GM10847 (cell line): ENCODE measurements around the gene AAGAB.

Experiments
- POLR2A ChIP-seq: IDR thresholded peaks from 2 replicates; pipeline ENCODE4 v1.6.1; 2011; ENCODE audit not compliant: insufficient read length; ENCODE audit errors: extremely low read depth

AAGAB gene

DNA sequence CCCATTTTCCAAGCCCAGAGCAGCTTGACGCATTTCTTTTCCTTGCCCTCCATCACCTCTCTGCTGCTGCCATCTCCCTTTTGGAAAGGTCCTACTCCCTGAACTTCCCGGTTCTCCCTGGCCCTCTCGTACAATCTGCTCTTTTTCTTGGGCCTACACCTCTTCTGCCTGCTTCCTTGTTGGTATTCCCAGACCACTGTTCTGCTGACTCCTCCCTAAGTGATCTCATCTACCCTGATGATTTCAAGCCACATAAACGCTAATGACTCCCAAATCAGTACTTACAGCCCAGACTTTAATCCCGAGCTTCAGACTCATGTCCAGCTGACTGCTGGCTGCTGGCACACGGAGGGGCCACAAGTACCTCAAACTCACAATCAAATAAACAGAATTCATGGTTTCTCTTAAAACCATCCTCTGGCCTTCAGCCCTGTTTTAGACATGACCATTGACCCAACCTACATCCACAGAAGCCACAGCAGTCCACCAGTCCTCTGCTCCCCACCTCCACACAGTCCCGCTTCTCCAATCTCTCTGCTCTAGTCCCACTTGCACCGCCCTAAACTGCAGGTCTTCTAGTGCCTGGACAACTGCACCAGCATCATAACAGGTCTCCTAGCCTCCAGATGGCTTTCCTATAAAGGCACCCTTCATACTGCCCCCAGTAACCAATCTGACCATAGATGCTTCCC, 57.6 kb downstream of the AAGAB start:
- no peak for TF ChIP-seq POLR2A

DNA sequence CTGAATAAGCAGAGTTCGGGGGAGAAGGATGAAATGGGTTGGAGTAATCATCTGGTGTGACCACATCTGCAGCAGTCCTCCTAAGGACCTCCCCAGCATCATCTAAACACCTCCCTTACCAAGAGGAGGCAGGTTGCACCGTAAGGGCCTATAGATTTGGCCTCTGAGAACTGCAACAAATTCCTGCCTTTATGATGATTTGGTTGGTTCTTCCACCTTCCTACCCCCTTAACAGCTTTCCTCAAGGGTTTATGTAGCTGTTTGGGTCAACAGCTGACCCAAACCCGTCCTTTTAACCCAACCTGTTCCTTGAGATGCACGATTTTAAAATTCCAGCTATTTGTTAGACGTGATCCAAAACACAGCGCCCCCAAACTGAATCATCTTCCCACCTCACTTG, 58.2 kb downstream of the AAGAB start:
- TF ChIP-seq POLR2A: no peak

DNA sequence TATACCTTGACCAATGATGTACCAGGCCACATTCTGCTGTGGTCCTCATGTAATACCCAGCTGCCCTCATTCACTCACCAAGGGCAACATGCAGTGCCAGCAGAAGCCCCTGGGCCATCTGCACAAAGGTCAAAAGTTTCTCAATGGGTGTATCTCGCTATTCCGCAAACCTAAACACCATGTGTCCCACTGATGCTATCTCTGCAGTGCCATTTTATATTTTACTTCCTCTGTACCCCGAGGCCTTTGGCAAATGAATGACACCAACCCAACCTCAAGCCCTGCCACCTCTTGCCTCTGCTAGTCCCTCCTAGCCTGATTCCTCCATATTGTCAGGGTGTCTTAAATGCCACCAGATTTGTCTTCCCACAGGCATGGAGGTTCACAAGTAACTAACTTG, 59.2 kb downstream of the AAGAB start:
- no peak for TF ChIP-seq POLR2A

DNA sequence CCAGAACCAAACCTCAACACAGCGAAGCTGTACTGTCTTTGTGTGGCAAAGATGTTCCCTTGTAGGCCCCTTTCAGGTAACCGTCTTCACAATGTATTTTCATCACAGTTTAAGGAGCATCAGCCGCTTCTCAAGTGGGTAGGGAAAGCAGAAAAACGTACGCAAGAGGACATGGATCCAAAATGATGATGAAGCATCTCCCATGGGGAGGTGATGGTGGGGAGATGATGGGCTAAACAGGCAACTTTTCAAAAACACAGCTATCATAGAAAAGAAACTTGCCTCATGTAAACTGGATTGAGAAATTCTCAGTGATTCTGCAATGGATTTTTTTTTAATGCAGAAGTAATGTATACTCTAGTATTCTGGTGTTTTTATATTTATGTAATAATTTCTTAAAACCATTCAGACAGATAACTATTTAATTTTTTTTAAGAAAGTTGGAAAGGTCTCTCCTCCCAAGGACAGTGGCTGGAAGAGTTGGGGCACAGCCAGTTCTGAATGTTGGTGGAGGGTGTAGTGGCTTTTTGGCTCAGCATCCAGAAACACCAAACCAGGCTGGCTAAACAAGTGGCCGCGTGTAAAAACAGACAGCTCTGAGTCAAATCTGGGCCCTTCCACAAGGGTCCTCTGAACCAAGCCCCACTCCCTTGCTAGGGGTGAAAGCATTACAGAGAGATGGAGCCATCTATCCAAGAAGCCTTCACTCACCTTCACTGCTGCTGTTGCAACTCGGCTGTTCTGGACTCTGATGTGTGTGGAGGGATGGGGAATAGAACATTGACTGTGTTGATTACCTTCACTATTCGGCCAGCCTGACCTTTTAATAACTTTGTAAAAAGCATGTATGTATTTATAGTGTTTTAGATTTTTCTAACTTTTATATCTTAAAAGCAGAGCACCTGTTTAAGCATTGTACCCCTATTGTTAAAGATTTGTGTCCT, 60.0 kb downstream of the AAGAB start:
- no peak for TF ChIP-seq POLR2A

DNA sequence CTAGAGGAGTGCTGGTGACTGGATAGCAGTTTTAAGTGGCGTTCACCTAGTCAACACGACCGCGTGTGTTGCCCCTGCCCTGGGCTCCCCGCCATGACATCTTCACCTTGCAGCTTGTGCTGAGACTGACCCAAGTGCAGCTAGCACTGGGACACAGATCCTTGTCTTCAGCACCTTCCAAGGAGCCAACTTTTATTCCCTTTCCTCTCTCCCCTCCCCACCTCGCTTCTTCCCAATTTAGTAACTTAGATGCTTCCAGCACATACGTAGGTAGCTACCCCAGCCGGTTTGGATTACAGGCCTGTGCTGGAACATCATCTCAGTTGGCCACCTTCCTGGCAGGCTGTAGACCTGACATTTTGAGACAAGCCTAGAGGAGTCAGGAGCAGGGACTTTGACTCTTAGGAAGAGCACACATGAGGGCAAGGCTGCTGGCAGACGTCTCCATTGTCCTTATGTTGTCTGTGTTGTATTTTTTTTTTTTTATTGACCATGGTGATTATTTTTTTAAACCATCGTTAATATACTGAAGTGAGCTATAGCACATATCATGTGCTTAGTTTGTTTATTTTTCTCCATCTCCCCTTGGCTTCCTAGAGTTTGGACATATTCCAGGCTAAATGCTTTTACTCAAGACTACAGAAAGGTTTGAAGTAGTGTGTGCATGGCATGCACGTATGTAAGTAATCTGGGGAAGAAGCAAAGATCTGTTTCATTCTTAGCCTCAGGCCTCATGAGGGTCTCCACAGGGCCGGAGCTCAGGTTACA, 61.1 kb downstream of the AAGAB start:
- no peak for TF ChIP-seq POLR2A

DNA sequence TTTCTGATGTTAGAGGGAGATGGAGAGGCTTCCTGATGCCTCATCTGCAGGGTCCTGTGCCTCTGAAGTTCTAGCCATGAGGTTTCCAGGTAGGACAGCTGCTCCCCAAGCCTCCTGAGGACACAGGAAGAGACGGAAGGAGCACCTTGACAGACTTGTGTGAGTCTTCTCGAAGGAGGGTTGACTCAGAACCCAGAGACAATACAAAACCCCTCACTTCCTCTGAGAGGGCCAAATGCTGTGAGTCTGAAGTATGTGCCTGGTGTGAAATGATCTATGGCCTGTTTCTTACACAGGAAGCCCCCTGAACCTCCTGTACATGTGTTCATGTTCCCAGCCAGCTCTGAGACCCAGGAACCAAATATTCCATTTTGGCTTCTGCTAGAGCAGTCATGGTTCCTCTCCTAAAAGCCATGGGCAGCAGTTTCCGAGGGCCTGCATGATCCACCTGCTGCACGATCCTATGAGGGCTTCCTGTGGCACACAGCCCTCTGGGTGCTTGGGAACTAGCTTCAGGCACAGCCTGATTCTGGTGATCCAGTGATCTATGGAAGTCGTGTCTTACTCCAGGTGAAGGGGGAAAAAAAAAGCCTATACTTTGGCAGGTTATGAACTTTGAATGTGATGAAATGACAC, 62.2 kb downstream of the AAGAB start:
- no peak for TF ChIP-seq POLR2A

DNA sequence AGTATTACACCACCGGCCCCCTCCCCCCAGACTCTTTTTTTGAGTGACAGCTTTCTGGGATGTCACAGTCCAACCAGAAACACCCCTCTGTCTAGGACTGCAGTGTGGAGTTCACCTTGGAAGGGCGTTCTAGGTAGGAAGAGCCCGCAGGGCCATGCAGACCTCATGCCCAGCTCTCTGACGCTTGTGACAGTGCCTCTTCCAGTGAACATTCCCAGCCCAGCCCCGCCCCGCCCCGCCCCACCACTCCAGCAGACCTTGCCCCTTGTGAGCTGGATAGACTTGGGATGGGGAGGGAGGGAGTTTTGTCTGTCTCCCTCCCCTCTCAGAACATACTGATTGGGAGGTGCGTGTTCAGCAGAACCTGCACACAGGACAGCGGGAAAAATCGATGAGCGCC, 63.6 kb downstream of the AAGAB start:
- no peak for TF ChIP-seq POLR2A

DNA sequence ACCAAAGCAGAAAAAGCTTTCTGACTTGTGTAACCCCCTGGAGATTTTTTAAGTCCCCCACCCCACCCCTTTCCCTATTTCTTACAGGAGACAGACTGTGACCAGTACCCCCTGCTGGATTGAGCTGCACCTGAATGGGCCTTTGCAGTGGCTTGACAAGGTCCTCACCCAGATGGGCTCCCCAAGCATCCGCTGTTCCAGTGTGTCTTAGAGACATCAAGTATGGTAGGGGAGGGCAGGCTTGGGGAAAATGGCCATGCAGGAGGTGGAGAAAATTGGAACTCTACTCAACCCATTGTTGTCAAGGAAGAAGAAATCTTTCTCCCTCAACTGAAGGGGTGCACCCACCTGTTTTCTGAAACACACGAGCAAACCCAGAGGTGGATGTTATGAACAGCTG, 64.1 kb downstream of the AAGAB start:
- TF ChIP-seq POLR2A: no peak

DNA sequence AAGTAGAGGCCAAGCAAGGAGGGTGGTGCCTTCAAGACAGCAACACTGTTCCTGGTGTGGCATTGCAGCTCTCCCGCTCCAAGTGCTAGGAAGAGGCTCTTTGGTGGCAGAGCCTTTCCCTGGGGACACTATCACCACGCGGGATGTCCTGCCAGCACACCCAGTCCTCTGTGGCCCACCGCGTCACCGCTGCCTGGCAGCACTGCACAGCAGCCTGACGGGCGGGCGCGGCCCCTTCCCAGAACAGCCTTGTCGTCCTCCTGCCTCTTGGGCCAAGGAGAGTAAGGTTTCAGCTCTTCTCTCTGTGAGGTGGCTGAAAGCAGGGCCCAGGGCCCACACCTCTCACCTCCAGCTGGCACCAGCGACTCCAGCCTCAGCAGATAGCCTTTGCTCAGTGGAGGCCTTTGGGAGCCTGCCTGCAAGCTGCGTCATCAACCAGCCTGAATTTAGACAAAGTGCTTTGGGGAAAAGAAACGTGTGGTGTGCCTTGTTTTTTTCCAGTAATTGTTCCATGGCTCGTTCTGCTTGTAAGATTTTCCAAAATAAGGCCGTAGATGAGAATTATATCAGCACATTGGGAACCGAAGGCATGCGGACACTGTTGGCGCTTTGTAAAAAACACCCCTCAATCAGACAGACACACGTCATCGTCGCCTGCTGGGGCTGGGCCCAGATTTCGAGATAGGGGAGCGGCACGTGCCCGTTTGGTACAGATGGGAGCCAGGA, 65.0 kb downstream of the AAGAB start:
- TF ChIP-seq POLR2A: no peak

DNA sequence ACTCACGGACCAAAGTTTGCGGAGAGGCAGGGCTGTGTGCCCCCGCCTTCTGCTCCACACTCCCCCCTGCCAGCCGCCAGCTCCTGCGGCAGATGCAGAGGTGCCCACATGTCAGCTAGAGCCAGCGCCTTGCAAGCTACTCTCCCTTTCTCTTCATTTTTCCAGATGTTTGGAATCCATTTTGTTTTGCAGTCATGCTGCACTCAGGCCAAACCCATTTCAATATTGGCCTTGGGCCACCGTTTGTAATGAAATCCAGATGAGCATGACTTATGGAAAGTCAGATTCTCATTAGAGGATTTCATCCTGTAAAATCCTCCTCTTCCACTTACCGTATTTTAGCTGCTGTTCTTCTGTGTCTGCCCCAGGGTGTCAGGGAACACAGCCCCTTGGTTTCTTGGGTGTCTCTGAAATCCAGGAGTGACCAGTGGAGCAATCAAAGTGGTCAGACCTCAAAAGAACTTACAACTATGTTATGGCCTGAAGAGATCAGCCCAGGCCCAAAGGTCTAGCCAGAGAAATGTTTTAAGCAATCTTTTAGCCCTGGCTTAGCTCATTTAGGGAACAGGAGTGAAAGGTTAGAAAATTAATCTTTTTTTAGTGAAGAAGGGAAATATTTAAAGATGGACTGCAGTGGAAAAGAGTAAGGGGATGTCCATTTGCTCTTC, 65.8 kb downstream of the AAGAB start:
- no peak for TF ChIP-seq POLR2A

DNA sequence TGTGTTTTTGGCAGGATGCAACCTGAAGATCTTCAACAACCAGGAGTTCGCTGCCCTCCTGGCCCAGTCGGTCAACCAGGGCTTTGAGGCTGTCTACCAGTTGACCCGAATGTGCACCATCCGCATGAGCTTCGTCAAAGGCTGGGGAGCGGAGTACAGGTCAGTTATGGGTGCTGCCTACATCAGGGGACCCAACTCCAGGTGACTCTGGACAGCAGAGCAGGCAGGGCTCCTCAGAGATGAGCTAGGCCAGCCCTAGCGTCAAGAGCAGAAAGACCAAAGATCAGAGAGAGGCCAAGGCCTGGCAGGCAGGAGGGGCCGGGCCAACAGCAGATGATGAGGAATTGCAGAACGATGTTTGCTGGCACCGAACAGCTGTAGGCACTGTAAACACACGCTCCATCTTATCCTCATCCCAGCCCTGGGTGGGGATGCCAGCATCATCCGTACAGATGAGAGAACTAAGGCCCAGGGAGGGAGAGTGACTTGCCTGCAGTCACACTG, 67.1 kb downstream of the AAGAB start:
- TF ChIP-seq POLR2A: no peak

DNA sequence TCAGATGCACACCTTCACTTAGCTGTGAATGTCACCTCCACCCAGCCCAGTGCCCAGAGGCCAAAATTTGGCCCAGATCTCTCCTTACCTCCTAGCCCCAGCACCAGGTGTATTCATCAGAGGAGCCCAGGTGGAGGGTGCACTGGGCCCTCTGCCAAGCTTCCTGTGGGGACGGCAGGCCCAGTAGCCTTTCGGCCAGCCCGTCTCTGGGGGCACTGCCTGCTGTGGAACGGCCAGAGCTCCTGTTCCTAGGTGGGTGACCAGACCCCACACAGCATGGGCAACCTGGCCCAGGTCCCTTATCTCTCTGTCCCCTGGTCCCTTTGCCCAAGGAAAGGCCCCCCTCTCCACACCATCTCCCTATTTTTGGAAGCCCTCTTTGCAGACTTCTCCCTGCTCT, 67.8 kb downstream of the AAGAB start:
- TF ChIP-seq POLR2A: no peak

DNA sequence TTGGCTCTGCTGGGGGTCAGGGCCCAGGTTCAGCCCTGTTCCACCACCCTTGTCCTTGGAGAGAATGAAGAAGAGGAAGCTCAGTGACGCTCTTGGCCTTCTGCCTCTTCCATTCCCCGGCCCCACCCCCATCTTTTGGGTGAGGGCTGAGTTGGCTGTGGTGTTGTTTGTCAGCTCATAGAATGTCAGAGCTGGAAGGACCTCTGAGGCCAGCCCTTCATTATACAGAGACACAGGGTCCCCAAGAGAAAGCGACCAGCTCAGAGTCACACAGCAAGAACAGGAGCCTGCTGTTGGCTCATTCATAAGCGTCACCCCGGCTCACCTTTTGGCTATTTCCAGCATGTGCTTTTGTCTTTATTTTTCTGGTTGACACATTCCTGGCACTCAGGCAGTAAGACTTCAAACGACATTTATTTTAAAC, 68.2 kb downstream of the AAGAB start:
- TF ChIP-seq POLR2A: no peak
